HG02678 (cell line): ENCODE data around the gene ADAMTS16.

Experiments used
- ATAC-seq: cut with Tn5 transposase; IDR thresholded peaks from one replicate; pipeline ENCODE4 v1.9.1; 2021; ENCODE audit warnings: mild to moderate bottlenecking, moderate library complexity; ENCODE audit not compliant: unreplicated experiment

The ADAMTS16 gene

DNA sequence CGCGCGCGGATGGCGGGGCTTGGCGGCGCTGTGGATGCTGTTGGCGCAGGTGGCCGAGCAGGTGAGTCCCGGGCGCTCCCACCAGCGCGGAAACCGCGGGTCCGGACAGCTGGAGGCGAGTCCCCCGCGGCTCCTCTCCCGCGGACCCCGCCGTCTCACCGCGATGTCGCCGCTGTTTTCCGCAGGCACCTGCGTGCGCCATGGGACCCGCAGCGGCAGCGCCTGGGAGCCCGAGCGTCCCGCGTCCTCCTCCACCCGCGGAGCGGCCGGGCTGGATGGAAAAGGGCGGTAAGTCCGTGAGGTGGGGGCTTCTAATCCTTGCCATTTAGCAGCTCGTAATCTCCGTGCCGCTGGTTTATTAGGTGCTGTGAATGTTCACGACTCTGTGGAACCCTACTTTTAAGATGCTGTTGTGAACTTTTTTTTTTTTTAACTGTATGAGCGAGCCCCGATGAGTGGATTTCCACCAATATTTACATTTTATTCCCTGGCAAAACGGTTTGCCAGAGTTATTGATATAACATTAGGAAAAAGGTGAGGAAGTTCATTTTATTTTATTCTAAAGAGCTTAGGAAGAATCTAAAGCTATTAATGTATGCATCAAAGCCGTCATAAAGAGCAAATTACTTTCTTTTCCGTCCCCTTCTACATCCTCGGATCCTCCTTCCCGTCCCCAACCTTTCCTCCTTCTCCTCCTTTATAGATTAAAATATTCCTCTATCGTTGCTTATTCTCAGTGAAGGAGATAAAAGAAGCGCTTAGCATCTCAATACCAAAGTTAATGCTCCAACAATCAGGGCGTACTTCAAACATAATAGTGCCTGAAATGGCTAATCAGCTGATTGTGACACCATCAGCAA, 579 bp downstream of the ADAMTS16 start:
- ATAC-seq = no peak

GRCh38 chr5:5141339-5141599, 1.1 kb downstream of the ADAMTS16 start:
- no peak for ATAC-seq

- peak; percentile 56 for ATAC-seq
These were observed 1.7 kb downstream of the ADAMTS16 start for GRCh38 chr5:5141625-5142525.

GRCh38 chr5:5144441-5144840, 4.3 kb downstream of the ADAMTS16 start:
- no peak for ATAC-seq

- ATAC-seq = no peak
These were observed 5.8 kb downstream of the ADAMTS16 start for GRCh38 chr5:5145651-5146529.

GRCh38 chr5:5146530-5147160, 6.5 kb downstream of the ADAMTS16 start:
- no peak for ATAC-seq

DNA sequence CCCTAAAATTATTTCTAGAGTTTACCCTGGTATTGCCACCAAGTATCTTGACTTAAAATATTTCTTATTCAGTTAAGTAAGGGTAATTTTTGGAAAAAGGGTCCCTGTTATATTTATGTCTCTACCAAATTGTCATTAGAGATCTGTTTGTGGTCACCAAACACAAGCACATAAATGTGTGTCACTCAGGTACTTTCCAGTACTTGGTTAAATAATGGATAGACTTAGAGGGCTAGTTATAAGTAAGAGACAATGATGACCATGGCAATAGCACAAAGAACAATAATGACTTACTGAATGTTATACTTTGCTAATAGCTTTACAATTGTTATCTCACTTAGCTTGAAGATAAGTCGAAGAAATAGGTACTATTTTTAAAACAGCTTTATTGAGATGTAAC, 9.0 kb downstream of the ADAMTS16 start:
- ATAC-seq = no peak

- ATAC-seq = no peak
These were observed 10.5 kb downstream of the ADAMTS16 start for GRCh38 chr5:5150667-5151066.

DNA sequence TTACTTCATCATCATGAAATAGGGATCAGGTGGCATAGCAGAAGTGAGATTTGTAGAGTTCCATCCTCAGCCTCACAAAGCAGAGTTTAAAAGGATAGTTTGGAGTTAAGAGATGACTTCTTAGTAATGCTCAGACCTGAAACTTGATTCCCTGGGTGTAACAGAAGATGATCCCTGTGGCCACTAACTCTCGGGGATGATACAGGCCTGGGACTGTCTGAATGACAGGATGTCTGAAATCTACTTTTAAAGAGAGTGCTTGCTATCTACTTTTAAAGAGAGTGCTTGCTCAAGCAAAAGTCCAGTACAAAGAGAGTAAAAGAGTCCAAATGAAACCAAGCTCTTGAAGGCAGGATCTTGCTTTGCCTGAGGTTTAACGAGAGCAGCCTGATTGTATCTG, 14.6 kb downstream of the ADAMTS16 start:
- ATAC-seq = no peak

DNA sequence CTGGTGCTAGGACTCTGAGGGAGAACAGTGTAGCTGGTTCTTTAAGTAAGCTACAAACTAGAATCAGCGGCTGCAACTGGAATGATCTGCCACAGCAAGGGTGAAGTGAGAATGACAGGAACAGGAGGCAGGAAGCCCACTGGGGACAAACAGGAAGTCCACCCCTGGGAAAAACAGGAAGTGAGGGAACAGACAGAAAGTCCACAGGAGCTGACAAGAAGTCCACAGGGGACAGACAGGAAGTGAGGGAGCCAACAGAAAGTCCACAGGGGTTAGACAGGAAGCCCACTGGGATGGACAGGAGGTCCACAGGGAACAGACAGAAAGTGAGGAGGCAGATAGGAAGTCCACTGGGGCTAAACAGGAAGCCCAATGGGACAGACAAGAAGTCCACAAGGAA, 15.5 kb downstream of the ADAMTS16 start:
- no peak for ATAC-seq

GRCh38 chr5:5156471-5157082, 16.4 kb downstream of the ADAMTS16 start:
- no peak for ATAC-seq

DNA sequence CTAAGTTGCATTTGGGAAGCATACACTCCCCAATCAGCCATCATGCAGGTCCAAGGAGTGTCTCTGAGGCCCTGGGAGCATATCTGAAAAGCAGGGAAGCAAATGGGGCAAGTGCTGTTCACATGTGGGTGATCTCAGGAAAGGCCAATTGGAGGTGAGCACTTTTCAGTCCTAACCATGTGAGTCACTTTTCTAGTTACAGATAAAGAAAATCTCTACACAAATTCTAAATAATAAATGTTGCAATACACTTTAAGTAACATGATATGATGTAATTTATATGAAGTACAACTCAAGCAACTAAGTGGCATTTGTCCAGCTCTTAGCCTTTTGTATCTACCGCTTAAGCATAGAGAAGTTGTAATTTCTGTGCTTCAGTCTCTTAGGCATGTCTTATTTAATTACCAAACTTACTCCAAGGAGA, 18.4 kb downstream of the ADAMTS16 start:
- ATAC-seq = no peak

DNA sequence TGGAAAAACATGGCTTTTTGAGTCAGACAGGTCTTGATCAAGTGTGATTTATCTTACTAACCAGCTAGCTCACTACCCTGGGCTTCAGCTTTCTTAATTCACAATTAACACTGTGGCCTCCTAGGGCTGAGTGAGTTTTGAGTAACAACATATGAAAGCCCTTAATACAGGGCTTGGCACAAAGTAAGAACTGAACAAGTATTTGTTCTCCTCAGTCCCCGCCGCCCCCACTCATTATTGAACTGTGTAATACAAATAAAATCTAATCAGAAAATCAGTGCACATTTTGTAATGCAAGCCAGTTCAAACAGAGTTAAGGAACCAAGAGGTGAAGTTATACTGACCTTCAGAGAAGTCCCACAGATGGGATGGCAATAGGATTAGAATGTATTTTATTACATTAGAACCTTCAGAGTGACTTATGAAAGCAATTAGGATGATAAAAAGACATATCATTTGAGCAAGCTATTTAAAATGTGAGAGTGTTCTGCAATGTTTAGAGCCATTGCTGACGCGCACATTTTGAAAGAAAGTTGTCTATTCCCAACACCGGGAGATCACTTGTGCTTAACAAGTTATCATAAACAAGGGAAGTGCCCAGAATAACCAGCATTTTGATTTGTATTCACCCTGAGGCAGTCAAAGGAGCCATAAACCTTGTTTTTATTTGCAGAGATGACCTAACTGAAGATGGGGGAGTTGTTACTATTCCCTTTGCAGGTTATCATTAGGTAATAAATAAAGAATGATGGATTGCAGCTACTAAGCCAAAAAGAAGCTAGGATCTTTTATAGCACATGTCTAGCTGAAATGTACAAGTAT, 19.4 kb downstream of the ADAMTS16 start:
- no peak for ATAC-seq

DNA sequence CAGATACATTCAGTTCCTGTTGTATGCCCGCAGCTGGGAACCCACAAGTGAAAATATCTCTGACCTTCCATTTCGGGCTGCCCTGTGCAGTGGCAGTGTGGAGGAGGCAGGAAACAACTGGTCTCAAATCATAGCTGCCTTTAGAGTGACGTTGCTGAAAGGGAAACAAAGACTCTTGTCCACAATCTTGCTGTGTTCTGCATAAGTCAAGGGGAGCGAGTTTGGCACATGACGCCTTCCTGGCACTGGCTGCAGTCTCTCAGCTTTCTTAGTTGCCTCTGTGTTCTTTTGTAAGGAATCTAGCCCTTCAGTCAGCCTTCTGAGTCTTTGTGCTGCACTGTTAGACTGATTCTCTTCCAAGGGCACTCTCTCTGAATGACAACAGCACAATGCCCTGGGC, 24.0 kb downstream of the ADAMTS16 start:
- no peak for ATAC-seq

- no peak for ATAC-seq
These were observed 25.4 kb downstream of the ADAMTS16 start for GRCh38 chr5:5165541-5166002.

DNA sequence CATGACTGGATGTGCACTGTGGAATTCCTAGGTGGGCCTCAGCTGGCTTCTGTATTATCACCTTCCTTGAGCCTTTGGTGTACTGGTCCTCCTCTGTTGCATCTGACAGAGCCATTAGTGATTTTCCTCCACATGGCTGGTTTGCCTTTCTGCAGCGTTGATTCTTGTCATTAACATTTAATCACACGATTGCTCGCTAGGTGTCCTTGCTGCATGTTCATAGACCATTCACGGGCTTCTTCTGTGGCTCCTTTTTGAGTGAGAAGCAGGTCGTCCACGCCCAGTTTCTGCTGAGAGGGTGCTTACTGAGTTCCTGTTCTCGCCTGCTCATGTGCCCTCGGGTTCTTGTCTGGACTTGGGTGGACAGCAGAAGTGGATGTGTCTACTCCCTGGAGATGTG, 29.3 kb downstream of the ADAMTS16 start:
- ATAC-seq = no peak

- ATAC-seq = no peak
These were observed 38.0 kb downstream of the ADAMTS16 start for GRCh38 chr5:5178136-5178535.

- no peak for ATAC-seq
These were observed 38.5 kb downstream of the ADAMTS16 start for GRCh38 chr5:5178580-5178979.

GRCh38 chr5:5179079-5179478, 38.9 kb downstream of the ADAMTS16 start:
- no peak for ATAC-seq
